Left kidney (tissue), 2 donors: ENCODE data around the gene ARMH3. TPM values are rescaled to one million over a fixed set of nuclear protein-coding genes. Genes with fewer than 3 reads are reported as not detected.
"Not testable (repeated sequence)": the region's sequence is repeated elsewhere in the genome, so short reads cannot be mapped to it uniquely, and the experiment has no call there.

Experiments
- DNase-seq: peaks from one replicate; pipeline ENCODE4 v3.0.0-alpha.2; 2013
- polyA plus RNA-seq: library from polyadenylated mRNA; unstranded; fragments of 120-200 nt; gene quantifications from one replicate; pipeline ENCODE4 v1.2.1, GENCODE V29; 2013; ENCODE audit not compliant: insufficient read length

ARMH3 gene
- polyA plus RNA-seq, 1 donor = 21.2 TPM

GRCh38 chr10:102046095-102046494 is 9.9 kb downstream of the ARMH3 start:
- DNase-seq = no peak

- DNase-seq = no peak
Measured at GRCh38 chr10:102045292-102045691, 10.7 kb downstream of the ARMH3 start.

GRCh38 chr10:102040305-102041050 is 15.5 kb downstream of the ARMH3 start:
- DNase-seq = peak; percentile 30

GRCh38 chr10:102038410-102038809 is 17.6 kb downstream of the ARMH3 start:
- no peak for DNase-seq

- DNase-seq = not testable (repeated sequence)
Measured at GRCh38 chr10:102035807-102036206, 20.2 kb downstream of the ARMH3 start.

GRCh38 chr10:102033787-102034186 is 22.2 kb downstream of the ARMH3 start:
- no peak for DNase-seq

GRCh38 chr10:102027261-102027660 is 28.7 kb downstream of the ARMH3 start:
- no peak for DNase-seq

GRCh38 chr10:102024799-102025198 is 31.2 kb downstream of the ARMH3 start:
- DNase-seq = no peak

GRCh38 chr10:102020938-102021337 is 35.0 kb downstream of the ARMH3 start:
- no peak for DNase-seq

- no peak for DNase-seq
Measured at GRCh38 chr10:102017295-102017694, 38.7 kb downstream of the ARMH3 start.

- no peak for DNase-seq
Measured at GRCh38 chr10:102016416-102016815, 39.6 kb downstream of the ARMH3 start.

GRCh38 chr10:102010961-102011360 is 45.0 kb downstream of the ARMH3 start:
- DNase-seq = no peak

- peak; percentile 82 for DNase-seq
Measured at GRCh38 chr10:102009801-102010425, 46.1 kb downstream of the ARMH3 start.

GRCh38 chr10:102007796-102008195 is 48.2 kb downstream of the ARMH3 start:
- DNase-seq = no peak

GRCh38 chr10:102007031-102007430 is 48.9 kb downstream of the ARMH3 start:
- DNase-seq = not testable (repeated sequence)

GRCh38 chr10:102004376-102004775 is 51.6 kb downstream of the ARMH3 start:
- DNase-seq = no peak

GRCh38 chr10:102003541-102003940 is 52.4 kb downstream of the ARMH3 start:
- DNase-seq = no peak

- DNase-seq = no peak
Measured at GRCh38 chr10:102001435-102002068, 54.4 kb downstream of the ARMH3 start.

- DNase-seq = no peak
Measured at GRCh38 chr10:101997803-101998202, 58.2 kb downstream of the ARMH3 start.

GRCh38 chr10:101995451-101996063 is 60.4 kb downstream of the ARMH3 start:
- no peak for DNase-seq

- DNase-seq = no peak
Measured at GRCh38 chr10:101993651-101994200, 62.2 kb downstream of the ARMH3 start.

- DNase-seq = no peak
Measured at GRCh38 chr10:101993221-101993620, 62.8 kb downstream of the ARMH3 start.

GRCh38 chr10:101987136-101987535 is 68.8 kb downstream of the ARMH3 start:
- DNase-seq = no peak
